Measurements from ENCODE around the gene CAMKK2. TPM values are rescaled to one million over a fixed set of nuclear protein-coding genes. Genes with fewer than 3 reads are reported as not detected.

CAMKK2 gene
- total RNA-seq (2021): 26.7 and 37.6 TPM in 2 replicates
- percentile 63 among the genes with signal in this experiment for Bru-seq, nascent RNA
- percentile 66 among the genes with signal in this experiment for BruChase-seq, experiment 1, labeled RNA remaining after a 2-hour chase
- BruChase-seq, experiment 2, labeled RNA remaining after a 6-hour chase: percentile 73 among the genes with signal in this experiment
- long read RNA-seq, transcript CAMKK2-208 (16 exons, 2,006 nt): major isoform, 16 of 45 reads
- long read RNA-seq, partial matches to known transcripts: 15 of 45 reads
- long read RNA-seq, other reads (novel, unspliced or antisense): 14 of 45 reads

GRCh38 chr12:121296618-121297434 is at the start of gene CAMKK2:
CAMKK2 (minus strand) TSS chr12:121296709; CDS start chr12:121274526, 22,183 bp downstream.
- intact Hi-C loops (cut with micrococcal nuclease; ENCODE audit: unreplicated experiment): loop anchor here (5.0 kb wide), 1 partner anchor 55 kb away; the partner anchor contains the start of gene ANAPC5
- no peaks in the 10 kb centered on the region for H3K36me3 ChIP-seq (ENCODE audit: low read depth)
- no peaks in the 10 kb centered on the region for H3K9me3 ChIP-seq (ENCODE audit: insufficient read depth, low read depth)
- no peaks in the 10 kb centered on the region for H3K27me3 ChIP-seq (ENCODE audit: insufficient read depth, low read depth)
- TSS peak; percentile 75 for BruUV-seq (replicated peaks)
- H3K9me2 ChIP-seq (ENCODE audit: insufficient read depth): no peaks in the 10 kb centered on the region
- H3K27ac ChIP-seq: peak within 1 kb of the TSS; percentile 12; the same call in 1 of the 2 replicates
- H3K4me1 ChIP-seq (replicated peaks; ENCODE audit: insufficient read depth): peaks cover 6% of the 10 kb centered on the region
- peaks cover 29% of the 10 kb centered on the region for H3K79me2 ChIP-seq (ENCODE audit: low read depth)
- ChIA-PET CTCF (interaction anchor here (0.6 kb wide), 3 partner anchors 20 to 239 kb away, joined by 3 to 10 read pairs (median 4); no protein-coding TSS in a partner anchor), POLR2A (ENCODE audit: unreplicated experiment) (interaction anchor here (0.6 kb wide), 5 partner anchors 174 to 716 kb away, joined by 5 to 24 read pairs (median 13); partner anchors contain the start of genes POP5 and PSMD9)
- TF ChIP-seq CTCF (conservative IDR thresholded peaks at IDR 0.05): no peak; the same call in 1 of the 2 replicates
- no peak for TF ChIP-seq EZH2 (IDR thresholded peaks at IDR 0.05; ENCODE audit: low read depth)
- peak within 1 kb of the TSS; percentile 93 for H3K4me2 ChIP-seq
- peak within 1 kb of the TSS; percentile 94 for H2AFZ ChIP-seq
- H4K20me1 ChIP-seq (ENCODE audit: insufficient read depth): peaks cover 7% of the 10 kb centered on the region; the same call in 1 of the 2 replicates
- peak within 1 kb of the TSS; percentile 95 for H3K4me3 ChIP-seq
- DNase-seq: peak; percentile 44 to 90
- peaks cover 20% of the 10 kb centered on the region; the same call in 1 of the 2 replicates for H3F3A ChIP-seq (ENCODE audit: insufficient read depth, low read depth)

DNA sequence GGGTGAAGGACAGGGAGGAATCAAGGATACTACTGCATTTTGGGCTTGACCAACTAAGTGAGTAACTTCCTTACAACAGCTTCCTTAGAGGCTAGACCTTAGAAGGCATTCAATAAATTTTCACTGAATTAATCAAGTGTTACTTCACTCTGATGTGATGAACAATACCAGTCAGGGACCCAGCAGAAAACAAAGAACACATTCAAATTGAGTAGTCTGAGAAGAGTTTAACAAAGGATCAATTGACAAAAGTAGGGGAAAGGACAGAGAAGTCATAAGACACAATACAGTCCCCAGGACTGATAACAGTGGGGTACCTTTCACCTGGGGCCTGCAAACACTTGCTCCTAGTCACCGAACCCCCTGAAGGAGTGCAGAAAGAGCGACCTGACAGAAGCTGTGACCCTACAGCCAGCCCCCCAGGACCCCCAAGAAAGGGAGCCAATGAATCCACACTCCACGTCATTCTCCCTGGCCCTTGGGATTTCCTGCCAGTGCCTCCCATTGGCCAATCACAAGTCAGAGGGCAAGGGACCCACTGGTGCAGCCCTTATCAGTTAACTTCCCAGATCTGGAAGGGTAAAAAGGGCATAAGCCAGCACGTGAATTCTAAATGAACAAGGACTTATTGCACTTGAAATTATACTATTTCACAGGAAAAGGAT is 48.8 kb upstream of the CAMKK2 start:
- H3K36me3 ChIP-seq (ENCODE audit: low read depth): peaks cover 10% of the 10 kb centered on the region; the same call in 1 of the 2 replicates
- DNase-seq: no peak
- POLR2A ChIA-PET (ENCODE audit: unreplicated experiment): interaction anchor here (0.5 to 0.8 kb wide), 2 partner anchors 50 to 339 kb away, joined by 5 to 7 read pairs; no protein-coding TSS in a partner anchor

More for the DNA sequence above, 48.8 kb upstream of the CAMKK2 start:
- CTCF ChIA-PET: interaction anchor here (0.6 kb wide), 1 partner anchor 517 kb away, joined by 3 read pairs; no protein-coding TSS in a partner anchor
- 0 out of 2 replicates have a peak, but pooled peaks cover 4% of the 10 kb centered on the region for H3F3A ChIP-seq (ENCODE audit: insufficient read depth, low read depth)
- no peak overlapping the region for H3K27ac ChIP-seq
- H2AFZ ChIP-seq: no peak overlapping the region
- H3K27me3 ChIP-seq (ENCODE audit: insufficient read depth, low read depth): no peaks in the 10 kb centered on the region
- H3K4me1 ChIP-seq (replicated peaks; ENCODE audit: insufficient read depth): no peaks in the 10 kb centered on the region
- no peak overlapping the region for H3K4me2 ChIP-seq
- H4K20me1 ChIP-seq (ENCODE audit: insufficient read depth): no peaks in the 10 kb centered on the region; the same call in 1 of the 2 replicates
- BruUV-seq (replicated peaks): no TSS peak
- no peaks in the 10 kb centered on the region for H3K9me3 ChIP-seq (ENCODE audit: insufficient read depth, low read depth)
- intact Hi-C loops (cut with micrococcal nuclease; ENCODE audit: unreplicated experiment): no loop called here
- TF ChIP-seq EZH2 (IDR thresholded peaks at IDR 0.05; ENCODE audit: low read depth) (no peak), CTCF (conservative IDR thresholded peaks at IDR 0.05) (no peak)
- no peaks in the 10 kb centered on the region for H3K9me2 ChIP-seq (ENCODE audit: insufficient read depth)
- peaks cover 26% of the 10 kb centered on the region for H3K79me2 ChIP-seq (ENCODE audit: low read depth)
- H3K4me3 ChIP-seq: no peak overlapping the region

Measured in PC-9 (cell line).